Thyroid gland (tissue), 4 donors: ENCODE data around the gene SAPCD1.

Experiments
- CTCF ChIP-seq, 6 experiments: fragments of 200-600 bp in 3 of 6; fragments of 450-650 bp in 3 of 6; sonication (generic) in 3 of 6; IDR thresholded peaks; one replicate each; pipeline ENCODE4 v1.5.1; 2016 to 2019; ENCODE audit warnings: antibody characterized with exemption in 6 of 6, mild to moderate bottlenecking in 2 of 6, inconsistent platforms in 1 of 6, moderate library complexity in 1 of 6
- POLR2A ChIP-seq, 2 donors: fragments of 450-650 bp; IDR thresholded peaks; one replicate each; pipeline ENCODE4 v1.6.1; 2017; ENCODE audit warnings: antibody characterized with exemption in 2 of 2, mild to moderate bottlenecking in 2 of 2, moderate library complexity in 1 of 2

GRCh38 chr6:31765559-31765909 is 3.1 kb downstream of the SAPCD1 start:
- TF ChIP-seq POLR2A (IDR thresholded peaks at IDR 0.05) (no peak), CTCF (IDR thresholded peaks at IDR 0.05) (no peak)
